ENCODE results near the gene SEMA4B. TPM values are rescaled to one million over a fixed set of nuclear protein-coding genes. Genes with fewer than 3 reads are reported as not detected.

The SEMA4B gene
- total and polyA plus RNA-seq, 2 donors (not counting 1 experiment from before 2014, with no cell fraction given): 285 to 336 TPM

DNA sequence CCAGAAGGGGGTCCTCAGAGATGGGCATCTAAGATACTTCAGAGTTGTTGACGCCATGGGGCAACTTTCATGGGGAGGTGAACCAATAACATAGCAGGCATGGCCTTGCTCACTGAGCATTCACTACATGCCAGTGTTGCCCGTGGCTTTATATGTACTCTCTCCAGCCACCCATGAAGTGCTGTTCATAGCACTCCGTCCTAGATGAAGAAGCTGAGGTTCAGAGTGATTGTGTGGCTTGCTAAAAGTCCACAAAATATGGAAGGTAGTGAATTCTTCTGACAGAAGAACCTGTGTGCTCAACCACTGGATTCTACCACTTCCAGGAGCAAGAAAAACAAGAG is 9.8 kb upstream of the SEMA4B start:
- WGBS (ENCODE audit: insufficient coverage): 8% methylated on average over 1 of the region's 3 CpGs
- Histone ChIP-seq H3K4me2 (replicated peaks; ENCODE audit: low read depth, low read length, poor library complexity, severe bottlenecking) (peak overlapping the region; percentile 83), H3K9me3 (ENCODE audit: control extremely low read depth in 1 of 3, control insufficient read depth in 2 of 3, insufficient read depth in 1 of 3, low read length in 2 of 3) (no peaks in the 10 kb centered on the region), H3K4me1 (ENCODE audit: control insufficient read depth in 2 of 2, insufficient read depth in 2 of 2, low read length in 2 of 2) (peaks cover 84 to 97% of the 10 kb centered on the region in 2 donors), H3K36me3 (replicated peaks in 1 of 2; ENCODE audit: control extremely low read depth in 1 of 2, control insufficient read depth in 1 of 2, extremely low read depth in 1 of 2, insufficient read depth in 2 of 2, low read length in 1 of 2) (peaks cover 0 to 15% of the 10 kb centered on the region in 2 experiments), H4K20me1 (ENCODE audit: control insufficient read depth, insufficient read depth, low read length, poor library complexity, severe bottlenecking) (no peaks in the 10 kb centered on the region), H3K9ac (ENCODE audit: low read length) (peak overlapping the region; percentile 46), H3K79me2 (ENCODE audit: control insufficient read depth, insufficient read depth, low read length) (peaks cover 61% of the 10 kb centered on the region), H2AFZ (ENCODE audit: insufficient read depth, low read depth, low read length, poor library complexity, severe bottlenecking) (no peak overlapping the region), H3K4me3 (ENCODE audit: control extremely low read depth in 1 of 5, extremely low read depth in 1 of 5, insufficient read depth in 1 of 5, low read depth in 2 of 5, low read length in 4 of 5) (peak overlapping the region; percentile 12 to 58 (median 53)), H3K27ac (ENCODE audit: low read length in 2 of 2) (peak overlapping the region; percentile 88 to 91), H3K27me3 (replicated peaks in 1 of 4; ENCODE audit: control extremely low read depth in 1 of 4, control insufficient read depth in 3 of 4, insufficient read depth in 4 of 4, low read length in 3 of 4) (no peaks in the 10 kb centered on the region)
- no peak for TF ChIP-seq EZH2 (IDR thresholded peaks at IDR 0.05; ENCODE audit: borderline replicate concordance, insufficient read depth, low read depth, low read length, poor library complexity, severe bottlenecking)
- TF ChIP-seq, protein P1, sequence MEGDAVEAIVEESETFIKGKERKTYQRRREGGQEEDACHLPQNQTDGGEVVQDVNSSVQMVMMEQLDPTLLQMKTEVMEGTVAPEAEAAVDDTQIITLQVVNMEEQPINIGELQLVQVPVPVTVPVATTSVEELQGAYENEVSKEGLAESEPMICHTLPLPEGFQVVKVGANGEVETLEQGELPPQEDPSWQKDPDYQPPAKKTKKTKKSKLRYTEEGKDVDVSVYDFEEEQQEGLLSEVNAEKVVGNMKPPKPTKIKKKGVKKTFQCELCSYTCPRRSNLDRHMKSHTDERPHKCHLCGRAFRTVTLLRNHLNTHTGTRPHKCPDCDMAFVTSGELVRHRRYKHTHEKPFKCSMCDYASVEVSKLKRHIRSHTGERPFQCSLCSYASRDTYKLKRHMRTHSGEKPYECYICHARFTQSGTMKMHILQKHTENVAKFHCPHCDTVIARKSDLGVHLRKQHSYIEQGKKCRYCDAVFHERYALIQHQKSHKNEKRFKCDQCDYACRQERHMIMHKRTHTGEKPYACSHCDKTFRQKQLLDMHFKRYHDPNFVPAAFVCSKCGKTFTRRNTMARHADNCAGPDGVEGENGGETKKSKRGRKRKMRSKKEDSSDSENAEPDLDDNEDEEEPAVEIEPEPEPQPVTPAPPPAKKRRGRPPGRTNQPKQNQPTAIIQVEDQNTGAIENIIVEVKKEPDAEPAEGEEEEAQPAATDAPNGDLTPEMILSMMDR (IDR thresholded peaks at IDR 0.05): no peak
- ChIA-PET POLR2A (interaction anchor here (1.1 to 6.2 kb wide), 9 partner anchors 10 to 740 kb away, joined by 3 to 163 read pairs (median 9); partner anchors contain the start of genes CIB1, GDPGP1, IQGAP1 and SEMA4B), CTCF (interaction anchor here (0.8 to 12.1 kb wide), 13 partner anchors 10 to 49 kb away, joined by 3 to 274 read pairs (median 6); partner anchors contain the start of genes CIB1, GDPGP1 and SEMA4B)
- Mint-ChIP-seq H3K4me3 (peak overlapping the region; percentile 87), H3K9me3 (ENCODE audit: insufficient read depth) (no peaks in the 10 kb centered on the region), H3K4me1 (peaks cover 79% of the 10 kb centered on the region), H3K27ac (peak overlapping the region; percentile 97), H3K27me3 (no peaks in the 10 kb centered on the region)
- no peak for DNase-seq
- ATAC-seq (ENCODE audit: low read depth): peak; percentile 34
- intact Hi-C loops (cut with micrococcal nuclease): loop anchor here (1.0 to 5.0 kb wide), 6 partner anchors 10 to 741 kb away; partner anchors contain the start of genes GDPGP1, HDDC3, IQGAP1 and NGRN
